Astrocyte of the cerebellum (primary cell): ENCODE measurements around the gene TNIP3.

Experiments
- DNase-seq: peaks from one replicate; pipeline ENCODE4 v3.0.0-alpha.2; 2011; ENCODE audit warnings: low read depth
- H3K4me3 ChIP-seq: 2 replicates; pipeline ENCODE4 v1.5.1; 2011; ENCODE audit warnings: mild to moderate bottlenecking, low read depth, low read length, moderate library complexity
- CTCF ChIP-seq: IDR thresholded peaks from 2 replicates; pipeline ENCODE4 v1.5.1; 2012; ENCODE audit warnings: low read length, low read depth, moderate library complexity, mild to moderate bottlenecking; ENCODE audit errors: missing control alignments
- in situ Hi-C: cut with HindIII; loops from 2 replicates; pipeline ENCODE4 v1.10.0; 2017; ENCODE audit warnings: low sequenced_read_pairs

TNIP3 gene

GRCh38 chr4:121129606-121130325, 34.4 kb downstream of the TNIP3 start:
- DNase-seq = no peak
- in situ Hi-C loops = no loop called here
- H3K4me3 ChIP-seq = no peak overlapping the region
- no peak for TF ChIP-seq CTCF

- no peak for TF ChIP-seq CTCF
- H3K4me3 ChIP-seq = no peak overlapping the region
- in situ Hi-C loops = no loop called here
- no peak for DNase-seq
Measured at GRCh38 chr4:121127100-121127499, 37.0 kb downstream of the TNIP3 start.

GRCh38 chr4:121126449-121127006, 37.6 kb downstream of the TNIP3 start:
- no peak for TF ChIP-seq CTCF
- H3K4me3 ChIP-seq = no peak overlapping the region
- in situ Hi-C loops = no loop called here
- no peak for DNase-seq

GRCh38 chr4:121125498-121125885, 38.6 kb downstream of the TNIP3 start:
- in situ Hi-C loops = no loop called here
- no peak for DNase-seq
- no peak overlapping the region for H3K4me3 ChIP-seq
- TF ChIP-seq CTCF = no peak

GRCh38 chr4:121122661-121123060, 41.5 kb downstream of the TNIP3 start:
- H3K4me3 ChIP-seq = no peak overlapping the region

GRCh38 chr4:121119715-121120114, 44.4 kb downstream of the TNIP3 start:
- in situ Hi-C loops = no loop called here

More at GRCh38 chr4:121122661-121123060, 41.5 kb downstream of the TNIP3 start:
- no peak for TF ChIP-seq CTCF
- in situ Hi-C loops = no loop called here
- no peak for DNase-seq

More at GRCh38 chr4:121119715-121120114, 44.4 kb downstream of the TNIP3 start:
- DNase-seq = no peak
- TF ChIP-seq CTCF = no peak
- no peak overlapping the region for H3K4me3 ChIP-seq
